ENCODE data around the gene PTK6. TPM values are rescaled to one million over a fixed set of nuclear protein-coding genes. Genes with fewer than 3 reads are reported as not detected.

Gene PTK6
- total RNA-seq, 1 donor from 2014 or later, result 0.13 TPM

- ATAC-seq (ENCODE audit: poor library complexity), result no peak
- intact Hi-C loops (cut with DNase I), result no loop called here
These were observed 10.7 kb upstream of the PTK6 start, which contains the start of gene SRMS for GRCh38 chr20:63547725-63548480. Gene SRMS (minus strand): TSS chr20:63547749. CDS start chr20:63547463, 286 bp downstream.

GRCh38 chr20:63546956-63547724 lies 10.0 kb upstream of the PTK6 start:
- no peak for DNase-seq
- intact Hi-C loops (cut with DNase I), result no loop called here
- no peak for ATAC-seq (ENCODE audit: poor library complexity)

More at GRCh38 chr20:63547725-63548480, 10.7 kb upstream of the PTK6 start, which contains the start of gene SRMS:
- no peak for DNase-seq

GRCh38 chr20:63546256-63546955 lies 9.2 kb upstream of the PTK6 start:
- ATAC-seq (ENCODE audit: poor library complexity) (no peak), DNase-seq (no peak)
- intact Hi-C loops (cut with DNase I), result no loop called here

GRCh38 chr20:63545814-63546213 lies 8.6 kb upstream of the PTK6 start:
- DNase-seq (no peak), ATAC-seq (ENCODE audit: poor library complexity) (no peak)
- intact Hi-C loops (cut with DNase I), result no loop called here

DNA sequence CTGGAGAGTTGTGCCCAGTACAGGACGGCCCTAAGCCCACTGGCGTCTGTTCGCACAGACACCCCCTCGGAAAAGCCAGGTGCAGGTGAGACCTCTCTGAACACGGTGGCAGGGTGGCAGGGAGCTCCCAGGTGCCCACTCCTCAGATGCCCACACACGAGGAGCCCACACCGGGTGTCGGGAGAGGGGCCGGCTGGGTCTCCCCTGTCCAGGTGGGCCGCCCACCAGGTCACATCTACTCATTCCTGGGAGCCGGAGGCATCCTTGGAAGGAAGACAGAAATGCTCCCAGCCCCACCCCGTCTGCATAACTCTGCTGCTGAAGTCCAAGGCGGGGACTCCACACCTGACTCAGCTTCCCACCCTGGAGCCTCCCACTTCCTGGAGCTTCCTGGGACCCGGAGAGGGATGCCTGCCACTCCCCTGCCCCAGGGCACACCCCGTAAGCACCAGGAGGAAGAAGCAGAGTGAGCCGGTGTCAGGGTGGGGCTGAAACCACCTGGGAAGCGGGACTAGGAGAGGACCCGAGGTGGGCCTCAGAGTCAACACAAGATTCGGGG lies 7.9 kb upstream of the PTK6 start:
- no peak for ATAC-seq (ENCODE audit: poor library complexity)
- intact Hi-C loops (cut with DNase I), result no loop called here
- no peak for DNase-seq

DNA sequence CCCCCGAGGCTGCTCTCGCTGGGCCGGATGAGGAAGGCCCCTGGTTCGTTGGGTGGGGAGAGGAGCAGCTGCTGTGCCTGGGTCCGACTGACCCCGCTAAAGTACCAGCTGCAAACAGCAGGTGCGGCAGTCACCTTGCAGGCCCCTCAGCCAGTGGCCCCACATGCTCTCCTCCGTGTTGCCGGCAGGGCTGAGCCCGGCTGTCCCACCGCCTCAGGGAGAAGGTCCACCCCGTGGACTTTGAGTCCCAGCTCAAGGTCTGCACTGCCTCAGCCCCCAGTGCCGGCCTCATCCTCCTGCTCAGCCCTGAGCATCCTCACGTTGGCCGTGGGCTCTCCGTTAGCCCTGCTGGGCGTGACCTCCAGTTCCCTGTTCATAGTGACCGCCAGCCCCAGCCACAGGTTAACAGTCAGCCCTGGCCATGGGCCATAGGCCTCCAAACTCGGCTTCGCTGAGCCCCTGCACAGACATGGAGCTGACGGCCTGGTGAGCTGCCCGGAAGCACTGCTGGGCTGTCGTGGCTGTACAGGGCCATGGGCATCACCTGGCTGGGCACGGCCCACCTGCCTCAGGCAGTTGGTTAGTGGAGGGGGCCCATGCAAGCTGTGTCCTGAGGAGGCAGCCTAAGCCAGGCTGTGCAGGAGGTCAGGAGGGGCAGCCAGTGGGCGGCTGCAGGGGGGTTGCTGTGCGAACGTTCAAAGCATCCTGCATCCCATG lies 7.2 kb upstream of the PTK6 start:
- intact Hi-C loops (cut with DNase I), result no loop called here
- no peak for ATAC-seq (ENCODE audit: poor library complexity)
- DNase-seq, result no peak

DNA sequence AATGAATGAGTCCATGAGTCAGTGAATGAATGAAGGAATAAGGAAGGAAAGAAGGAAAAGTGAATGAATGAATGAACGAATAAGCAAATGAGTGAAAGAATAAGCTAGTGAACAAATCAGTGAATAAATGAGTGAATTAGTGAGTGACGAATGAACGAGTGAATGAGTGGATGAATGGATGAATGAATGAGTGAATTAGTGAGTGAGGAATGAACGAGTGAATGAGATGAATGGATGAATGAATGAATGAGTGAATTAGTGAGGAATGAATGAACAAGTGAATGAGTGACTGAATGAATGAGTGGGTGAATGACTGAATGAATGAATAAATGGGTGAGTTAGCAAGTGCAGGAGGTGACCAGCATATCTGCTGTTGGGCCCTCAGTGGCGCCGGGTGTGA lies 6.6 kb upstream of the PTK6 start:
- ATAC-seq (ENCODE audit: poor library complexity), result no peak
- DNase-seq, result no peak
- intact Hi-C loops (cut with DNase I), result no loop called here

DNA sequence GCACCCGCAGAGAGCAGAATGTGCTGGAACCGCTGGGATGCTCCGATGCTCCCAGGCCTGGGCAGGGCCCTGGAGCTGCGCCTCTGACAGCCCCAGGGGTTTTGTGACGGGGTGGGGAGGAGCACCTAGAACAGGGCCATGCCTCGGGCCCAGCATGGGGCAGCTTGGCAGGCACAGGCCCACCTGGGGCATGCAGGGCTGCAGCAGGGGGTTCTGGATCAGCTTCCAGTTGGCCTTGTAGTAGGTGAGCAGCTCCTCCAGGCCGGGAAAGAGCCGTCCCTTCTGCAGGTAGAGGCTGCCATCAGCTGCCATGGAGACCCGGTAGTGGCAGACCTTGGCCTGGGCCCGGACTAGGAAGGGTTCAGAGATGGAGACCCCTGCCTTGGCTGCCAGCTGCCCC lies 6.0 kb upstream of the PTK6 start:
- intact Hi-C loops (cut with DNase I), result no loop called here
- no peak for ATAC-seq (ENCODE audit: poor library complexity)
- no peak for DNase-seq

- ATAC-seq (ENCODE audit: poor library complexity) (no peak), DNase-seq (no peak)
- intact Hi-C loops (cut with DNase I), result no loop called here
These were observed 5.5 kb upstream of the PTK6 start for GRCh38 chr20:63542696-63543095.

DNA sequence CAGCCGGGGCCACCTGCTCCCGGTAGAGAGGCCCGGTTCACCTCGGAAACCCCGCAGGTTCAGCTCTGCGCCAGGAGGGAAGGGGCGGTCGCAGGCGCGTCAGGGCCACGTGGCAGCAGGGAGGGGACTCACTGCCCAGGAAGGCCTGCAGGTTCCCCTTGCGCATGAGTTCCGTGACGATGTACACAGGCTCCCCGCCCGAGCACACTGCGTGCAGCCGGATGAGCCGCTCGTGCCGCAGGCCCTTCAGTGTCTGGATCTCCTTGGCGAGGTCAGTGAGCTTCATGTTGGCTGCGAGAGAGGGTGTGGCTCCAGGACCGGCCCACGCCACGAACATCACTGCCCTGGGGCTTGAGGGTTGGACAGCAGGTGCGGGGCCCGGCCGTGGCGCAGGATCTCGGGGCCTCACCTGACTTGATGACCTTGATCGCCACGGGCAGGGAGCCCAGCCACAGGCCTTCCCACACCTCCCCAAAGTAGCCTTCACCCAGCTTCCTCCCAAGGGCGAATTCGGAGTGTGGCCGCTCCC lies 4.9 kb upstream of the PTK6 start:
- intact Hi-C loops (cut with DNase I), result no loop called here

DNA sequence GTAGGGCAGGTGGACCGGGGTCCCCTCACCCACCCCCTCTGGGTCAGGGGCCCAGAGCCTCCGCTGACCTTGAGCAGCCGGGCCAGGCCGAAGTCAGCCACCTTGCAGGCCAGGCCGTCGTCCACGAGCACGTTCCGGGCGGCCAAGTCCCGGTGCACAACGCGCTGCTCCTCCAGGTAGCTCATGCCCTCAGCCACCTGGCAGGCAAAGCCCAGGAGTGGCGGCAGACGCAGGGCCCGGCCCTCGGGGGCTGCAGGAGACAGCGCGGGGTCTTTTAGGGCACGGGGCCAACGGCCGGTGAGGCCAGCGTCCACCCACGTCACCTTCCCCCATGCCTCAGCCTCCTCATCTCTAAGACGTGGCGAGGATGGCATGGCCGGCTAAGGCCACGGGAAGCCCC lies 4.2 kb upstream of the PTK6 start:
- DNase-seq, result no peak
- ATAC-seq (ENCODE audit: poor library complexity), result no peak
- intact Hi-C loops (cut with DNase I), result no loop called here

More for the DNA sequence above, 4.9 kb upstream of the PTK6 start:
- DNase-seq (no peak), ATAC-seq (ENCODE audit: poor library complexity) (no peak)

DNA sequence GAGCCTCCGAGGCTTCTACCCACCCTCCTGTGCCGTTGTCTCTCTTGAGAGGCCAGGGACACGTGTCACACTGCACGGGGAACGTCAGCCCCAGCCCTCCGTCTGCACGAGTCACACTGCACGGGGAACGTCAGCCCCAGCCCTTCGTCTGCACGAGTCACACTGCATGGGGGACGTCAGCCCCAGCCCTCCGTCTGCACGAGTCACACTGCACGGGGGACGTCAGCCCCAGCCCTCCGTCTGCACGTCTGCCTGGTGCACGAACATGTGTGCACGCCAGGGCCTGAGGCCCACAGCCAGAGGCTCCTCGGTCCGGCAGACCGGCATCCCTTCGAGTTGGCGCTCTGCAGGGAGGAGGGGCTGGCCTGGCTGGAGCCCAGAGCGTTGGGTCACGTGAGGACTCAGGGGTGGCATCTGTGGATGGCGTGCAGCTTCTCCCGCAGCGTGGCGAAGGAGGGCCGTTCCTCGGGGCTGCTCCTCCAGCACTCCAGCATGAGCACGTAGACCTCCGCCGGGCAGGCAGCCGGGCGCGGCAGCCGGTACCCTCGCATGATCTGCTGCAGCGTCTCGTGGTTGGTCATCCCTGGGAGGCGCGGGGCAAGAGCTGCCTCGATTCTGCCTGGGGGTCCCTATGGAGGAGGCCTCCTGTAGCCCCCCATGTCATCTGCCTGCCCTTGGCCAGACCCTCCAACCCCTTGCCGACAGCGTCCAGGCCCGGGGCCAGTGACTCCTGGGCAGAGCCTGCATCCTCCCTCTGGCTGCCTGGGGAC lies 3.4 kb upstream of the PTK6 start:
- DNase-seq, result no peak
- intact Hi-C loops (cut with DNase I), result no loop called here
- no peak for ATAC-seq (ENCODE audit: poor library complexity)

- no peak for DNase-seq
- no peak for ATAC-seq (ENCODE audit: poor library complexity)
- intact Hi-C loops (cut with DNase I), result loop anchor here (2.0 to 5.0 kb wide), 2 partner anchors 73 to 433 kb away; no protein-coding TSS in a partner anchor
These were observed 2.5 kb upstream of the PTK6 start for GRCh38 chr20:63539441-63540370.

GRCh38 chr20:63539092-63539430 lies 1.9 kb upstream of the PTK6 start:
- no peak for DNase-seq
- intact Hi-C loops (cut with DNase I), result loop anchor here (2.0 to 5.0 kb wide), 2 partner anchors 73 to 434 kb away; no protein-coding TSS in a partner anchor
- no peak for ATAC-seq (ENCODE audit: poor library complexity)

GRCh38 chr20:63538204-63539091 lies 1.3 kb upstream of the PTK6 start:
- DNase-seq (no peak), ATAC-seq (ENCODE audit: poor library complexity) (peak; percentile 44)
- intact Hi-C loops (cut with DNase I), result loop anchor here (2.0 to 5.0 kb wide), 2 partner anchors 74 to 434 kb away; no protein-coding TSS in a partner anchor
